HepG2 (cell line): ENCODE data around the gene IFNB1. TPM values are rescaled to one million over a fixed set of nuclear protein-coding genes. Genes with fewer than 3 reads are reported as not detected.

ENCODE experiments used
- ATAC-seq: fragments of 200-7000 bp; cut with Tn5 transposase; 3 replicates; pipeline ENCODE4 v1.9.1; 2020; ENCODE audit warnings: mild to moderate bottlenecking, moderate library complexity
- BruUV-seq: library from RNA; stranded (reverse); fragments of 400-500 nt; replicated peaks from 2 replicates; lab custom pipeline; 2021; lab: Mats Ljungman, UMichigan
- CTCF ChIA-PET: fragments of 300-600 bp; formaldehyde crosslinking; extraction: SDS; loops from one replicate; lab custom pipeline; 2021; ENCODE audit warnings: low total read pairs, inconsistent platforms, low intra/inter-chr PET ratio; lab: Yijun Ruan, JAX
- POLR2A ChIA-PET: fragments of 350-600 bp; sonication (Branson Sonifier 250); formaldehyde crosslinking; loops from one replicate; lab custom pipeline; 2020; ENCODE audit warnings: antibody characterized with exemption, inconsistent platforms; lab: Yijun Ruan, JAX
- DNase-seq: peaks from one replicate; pipeline ENCODE4 v3.0.0-alpha.2; 2015; ENCODE audit warnings: low spot score
- FAIRE-seq: peaks from 3 replicates; lab custom pipeline; 2011; peaks lifted over from hg19 to GRCh38; lab: Jason Lieb, UNC
- H2AFZ ChIP-seq: one replicate; pipeline ENCODE4 v1.6.1; 2011; ENCODE audit warnings: low read length, inconsistent platforms
- H3K27ac ChIP-seq: fragments of 300-600 bp; 3 replicates; pipeline ENCODE4 v1.8.0; 2011; ENCODE audit warnings: mixed run types, mild to moderate bottlenecking, mixed read lengths, low read length, inconsistent platforms; ENCODE audit not compliant: insufficient read depth; ENCODE audit errors: extremely low read length
- H3K27me3 ChIP-seq, 2 experiments: fragments of 200-600 bp in 1 of 2; 2 replicates in 1 of 2; 3 replicates in 1 of 2; pipeline versions ENCODE4 v1.6.0 to v1.8.0; 2011; ENCODE audit warnings: low read length in 2 of 2, mild to moderate bottlenecking in 2 of 2, moderate library complexity in 2 of 2, inconsistent platforms in 1 of 2; ENCODE audit not compliant: insufficient read depth in 2 of 2, control insufficient read depth in 1 of 2
- H3K36me3 ChIP-seq, 2 experiments: fragments of 200-600 bp in 1 of 2; replicated peaks in 1 of 2; 2 replicates in 1 of 2; 3 replicates in 1 of 2; pipeline versions ENCODE4 v1.5.1 to v1.8.0; 2011; ENCODE audit warnings: low read length in 2 of 2, inconsistent platforms in 1 of 2; ENCODE audit not compliant: insufficient read depth in 2 of 2, control insufficient read depth in 1 of 2
- H3K4me1 ChIP-seq: 2 replicates; pipeline ENCODE4 v1.5.1; 2012; ENCODE audit warnings: low read length, inconsistent platforms; ENCODE audit not compliant: insufficient read depth
- H3K4me2 ChIP-seq: 2 replicates; pipeline ENCODE4 v1.6.0; 2011; ENCODE audit warnings: low read depth, low read length, inconsistent platforms
- H3K4me3 ChIP-seq, 3 experiments: fragments of 200-600 bp in 1 of 3; sonication (generic), shearing (Covaris generic) in 1 of 3; replicated peaks in 1 of 3; 2 replicates each; pipeline ENCODE4 v1.5.1; 2011 to 2016; ENCODE audit warnings: low read length in 3 of 3, inconsistent platforms in 2 of 3, low read depth in 2 of 3, mild to moderate bottlenecking in 2 of 3, control low read depth in 1 of 3, mixed read lengths in 1 of 3; ENCODE audit not compliant: insufficient read depth in 1 of 3
- H3K79me2 ChIP-seq: one replicate; pipeline ENCODE4 v1.6.1; 2011; ENCODE audit warnings: low read length, inconsistent platforms; ENCODE audit not compliant: insufficient read depth
- H3K9ac ChIP-seq: 2 replicates; pipeline ENCODE4 v1.6.0; 2011; ENCODE audit warnings: mild to moderate bottlenecking, low read depth, low read length, inconsistent platforms; ENCODE audit not compliant: insufficient read depth
- H3K9me3 ChIP-seq: 2 replicates; pipeline ENCODE4 v1.5.1; 2012; ENCODE audit warnings: mild to moderate bottlenecking, low read length
- H4K20me1 ChIP-seq: 2 replicates; pipeline ENCODE4 v1.6.0; 2011; ENCODE audit warnings: inconsistent platforms, mild to moderate bottlenecking, low read length, moderate library complexity; ENCODE audit not compliant: insufficient read depth
- HNRNPUL1 ChIP-seq: fragments of 200-400 bp; formaldehyde crosslinking; IDR thresholded peaks from 2 replicates; pipeline ENCODE4 v1.6.1; 2017; ENCODE audit warnings: low read depth, mild to moderate bottlenecking, low read length, moderate library complexity
- RORA ChIP-seq: sonication (generic); formaldehyde crosslinking; IDR thresholded peaks from 2 replicates; pipeline ENCODE4 v1.5.0; 2020; ENCODE audit warnings: mild to moderate bottlenecking, missing genetic modification reagents, moderate library complexity
- ZC3H13 ChIP-seq: sonication (generic); formaldehyde crosslinking; IDR thresholded peaks from 2 replicates; pipeline ENCODE4 v1.8.1; 2023; ENCODE audit warnings: mild to moderate bottlenecking, missing genetic modification reagents, moderate library complexity
- ZFP82 ChIP-seq: sonication (generic); formaldehyde crosslinking; IDR thresholded peaks from 2 replicates; pipeline ENCODE4 v1.5.1; 2020; ENCODE audit warnings: mild to moderate bottlenecking, missing genetic modification reagents, borderline replicate concordance
- ZNF713 ChIP-seq: sonication (generic); formaldehyde crosslinking; IDR thresholded peaks from 2 replicates; pipeline ENCODE4 v1.4.0; 2020; ENCODE audit warnings: mild to moderate bottlenecking, missing genetic modification reagents
- whole genome bisulfite sequencing: methylation state at CpG from one replicate; pipeline ENCODE4 v1.1.6; 2017; ENCODE audit warnings: low lambda C conversion rate; 5-methylcytosine and 5-hydroxymethylcytosine counted together
- in situ Hi-C: cut with HindIII; loops from 2 replicates; pipeline ENCODE4 v1.10.0; 2017; ENCODE audit warnings: low pct_unique_long_range_greater_than_20kb; ENCODE audit not compliant: extremely low pct_ligation_motif_present
- intact Hi-C: fragments of 100-400 bp; cut with micrococcal nuclease; formaldehyde crosslinking; loops from one replicate; pipeline ENCODE4 v1.10.0; 2022; ENCODE audit not compliant: unreplicated experiment
- polyA plus RNA-seq, 8 experiments: library from polyadenylated mRNA; depleted of rRNA in 3 of 8; stranded (reverse) in 7 of 8; unstranded in 1 of 8; fragments of >200 nt; fragmentation: Illumina TruSeq in 4 of 8; extraction: Trizol in 4 of 8; gene quantifications; 2 replicates each; pipeline versions ENCODE4 v1.2.1 to v1.2.3, GENCODE V29; 2011 to 2016; ENCODE audit warnings: low read depth in 4 of 8, missing spikeins in 1 of 8, mixed read lengths in 1 of 8; ENCODE audit not compliant: insufficient read depth in 1 of 8
- total RNA-seq, 5 experiments: library from RNA; depleted of rRNA; stranded (reverse); fragments of >200 nt; fragmentation: Illumina TruSeq; extraction: Trizol; gene quantifications; 2 replicates each; pipeline ENCODE4 v1.2.3, GENCODE V29; 2016; ENCODE audit warnings: low read depth in 1 of 5

Gene IFNB1
- total and polyA plus RNA-seq, 2 of the 13 experiments (the other 11 are each of a cell fraction or from before 2014, with no cell fraction given), result not detected

- no TSS peak for BruUV-seq
- 41% methylated on average over 2 of the region's 2 CpGs for WGBS
- no peak overlapping the region for H3K4me2 ChIP-seq
Measured at GRCh38 chr9:21097817-21098216, 20.1 kb upstream of the IFNB1 start.

DNA sequence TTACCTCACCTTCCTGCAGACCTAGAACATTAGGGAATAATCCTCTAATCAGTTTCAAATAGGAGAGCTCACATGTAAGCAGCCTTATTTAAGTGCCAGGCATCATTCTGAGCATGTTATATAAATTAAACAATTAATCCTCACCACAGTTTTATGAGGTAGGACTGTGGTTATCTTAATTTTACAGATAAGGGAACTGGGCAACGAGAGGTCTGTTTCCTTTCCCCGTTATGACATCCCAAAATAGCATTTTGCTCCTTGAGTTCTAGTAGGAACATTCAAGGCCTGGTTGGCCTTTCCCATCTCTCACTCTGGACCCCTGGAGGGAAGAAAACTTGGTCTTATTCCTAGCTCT lies 19.1 kb upstream of the IFNB1 start:
- in situ Hi-C loops (no loop called here), intact Hi-C loops (no loop called here)
- TF ChIP-seq ZC3H13 (CRISPR knock-in tag) (no peak), ZNF713 (CRISPR knock-in tag) (no peak), HNRNPUL1 (no peak)
- no peak for FAIRE-seq
- Histone ChIP-seq H3K9me3 (no peaks in the 10 kb centered on the region), H3K4me1 (no peaks in the 10 kb centered on the region), H3K79me2 (no peaks in the 10 kb centered on the region), H3K9ac (no peak overlapping the region), H3K4me2 (no peak overlapping the region), H2AFZ (no peak overlapping the region), H3K27ac (no peak overlapping the region), H4K20me1 (no peaks in the 10 kb centered on the region), H3K4me3 (no peak overlapping the region), H3K27me3 (no peaks in the 10 kb centered on the region), H3K36me3 (no peaks in the 10 kb centered on the region)
- CTCF ChIA-PET, result no interaction called here
- 42% methylated on average over 2 of the region's 2 CpGs for WGBS
- no peak for DNase-seq
- BruUV-seq, result no TSS peak
- ATAC-seq, result no peak
- POLR2A ChIA-PET, result no interaction called here

More at GRCh38 chr9:21097817-21098216, 20.1 kb upstream of the IFNB1 start:
- Histone ChIP-seq H3K9me3 (no peaks in the 10 kb centered on the region), H4K20me1 (no peaks in the 10 kb centered on the region), H3K36me3 (no peaks in the 10 kb centered on the region), H3K9ac (no peak overlapping the region), H2AFZ (no peak overlapping the region), H3K27ac (no peak overlapping the region), H3K27me3 (no peaks in the 10 kb centered on the region), H3K79me2 (no peaks in the 10 kb centered on the region), H3K4me1 (no peaks in the 10 kb centered on the region), H3K4me3 (no peak overlapping the region)
- TF ChIP-seq ZFP82 (CRISPR knock-in tag), result no peak
- no peak for TF ChIP-seq RORA (CRISPR knock-in tag)
- intact Hi-C loops (no loop called here), in situ Hi-C loops (no loop called here)
- ChIA-PET POLR2A (no interaction called here), CTCF (no interaction called here)
- no peak for FAIRE-seq
- ATAC-seq, result no peak
- DNase-seq, result no peak
